Heart left ventricle (tissue), 16 donors: Measurements from ENCODE around the gene EVC2. TPM values are rescaled to one million over a fixed set of nuclear protein-coding genes. Genes with fewer than 3 reads are reported as not detected.

ENCODE experiments used
- ATAC-seq, 4 donors: fragments of 200-7000 bp; cut with Tn5 transposase; one replicate each; pipeline ENCODE4 v1.9.1; 2020 to 2022; ENCODE audit warnings: moderate library complexity in 4 of 4, mild to moderate bottlenecking in 3 of 4, moderate number of reproducible peaks in 1 of 4
- DNase-seq, 5 donors: peaks; one replicate each; pipeline ENCODE4 v3.0.0-alpha.2; 2020
- H3K27ac ChIP-seq, 12 donors: fragments of 200-600 bp; sonication (generic) in 4 of 12; one replicate each; pipeline versions ENCODE4 v1.5.0 to v1.8.0; 2016 to 2022; ENCODE audit warnings: mild to moderate bottlenecking in 2 of 12
- H3K27me3 ChIP-seq, 9 donors: fragments of 200-600 bp; sonication (generic) in 2 of 9; one replicate each; pipeline versions ENCODE4 v1.5.1 to v1.8.0; 2016 to 2022; ENCODE audit warnings: mild to moderate bottlenecking in 3 of 9
- H3K36me3 ChIP-seq, 9 donors: fragments of 200-600 bp; sonication (generic) in 2 of 9; one replicate each; pipeline versions ENCODE4 v1.5.0 to v1.8.0; 2018 to 2022; ENCODE audit warnings: mild to moderate bottlenecking in 2 of 9
- H3K4me1 ChIP-seq, 12 donors: fragments of 200-600 bp; sonication (generic) in 4 of 12; one replicate each; pipeline versions ENCODE4 v1.5.0 to v1.8.0; 2016 to 2022; ENCODE audit warnings: mild to moderate bottlenecking in 3 of 12
- H3K4me3 ChIP-seq, 12 donors: fragments of 200-600 bp; sonication (generic) in 4 of 12; one replicate each; pipeline versions ENCODE4 v1.5.0 to v1.8.0; 2017 to 2022; ENCODE audit warnings: mild to moderate bottlenecking in 9 of 12, moderate library complexity in 4 of 12
- H3K9me3 ChIP-seq, 12 donors: fragments of 200-600 bp; sonication (generic) in 4 of 12; one replicate each; pipeline versions ENCODE4 v1.5.0 to v1.8.0; 2016 to 2022; ENCODE audit warnings: mild to moderate bottlenecking in 1 of 12
- CTCF ChIP-seq, 12 donors: fragments of 200-600 bp; sonication (generic) in 4 of 12; IDR thresholded peaks; one replicate each; pipeline versions ENCODE4 v1.5.0 to v1.8.0; 2018 to 2022; ENCODE audit warnings: antibody characterized with exemption in 12 of 12, mild to moderate bottlenecking in 5 of 12
- POLR2A ChIP-seq, 2 donors: fragments of 450-650 bp; IDR thresholded peaks; one replicate each; pipeline ENCODE4 v1.6.1; 2017; ENCODE audit warnings: antibody characterized with exemption in 2 of 2, mild to moderate bottlenecking in 2 of 2, moderate library complexity in 2 of 2
- WGBS, 4 donors: extraction: QIAGEN DNeasy Blood & Tissue Kit in 2 of 4; methylation state at CpG; one replicate each; pipeline versions ENCODE4 v1.1.5 to v1.1.7; 2013 to 2018; 5-methylcytosine and 5-hydroxymethylcytosine counted together
- intact Hi-C, 10 donors: fragments of 100-400 bp; cut with DNase I; formaldehyde crosslinking; loops; one replicate each; pipeline versions ENCODE4 v1.11.1 to v1.14.2; 2022
- polyA plus RNA-seq, 2 donors: library from polyadenylated mRNA; stranded (reverse); fragments of 200-250 nt; gene quantifications; one replicate each; pipeline ENCODE4 v1.2.3, GENCODE V29; 2013
- total RNA-seq, 9 donors: library from RNA; depleted of rRNA in 2 of 9; stranded (reverse); fragments of >200 nt in 2 of 9; fragmentation: NEBNext Ultra II Directional in 3 of 9; extraction: Animal tissue kit (Norgen Biotek cat#: 25700) in 3 of 9; gene quantifications; one replicate each; pipeline versions ENCODE4 v1.1.0 to v1.2.4, GENCODE V29; 2016 to 2023
- donor health status: ischemic (EF 13 %, LVEDD 7.1; RV severe dilation, severe dysfunction).
- donor health status: healthy with polysubstance abuse.
- donor health status: DM: no; HTN: yes; CAD: no.
- donor health status: DM: no; HTN: no; CAD: no.
- donor health status: ischemic (EF 25% LVEDD 6.9; RV normal size, moderate dysfunction).
- donor health status: ischemic (EF 25% LVEDD 5.7; RV mildly dilated, moderate dysfunction).
- donor health status: healthy.
- donor health status: DM: yes; HTN: yes; CAD: no.
- donor health status: ischemic (EF 35%, LVEDD 5.7; RV mildly dilated, moderate dysfunction).
- donor health status: nonischemic (EF 11% LVEDD 7.7; RV severe dilation, severe dysfunction).
- donor health status: DM: yes; HTN: yes; CAD: no.
- donor health status: PGD.
- donor health status: ischemic (EF 29% LVEDD 5.4; RV normal size, mild dysfunction).
- donor health status: nonischemic (EF 23%, LVEDD 6.1; RV moderate dilation, normal function).

The EVC2 gene
- total and polyA plus RNA-seq, 11 donors = 0.46 to 3.1 (median 0.95) TPM

DNA sequence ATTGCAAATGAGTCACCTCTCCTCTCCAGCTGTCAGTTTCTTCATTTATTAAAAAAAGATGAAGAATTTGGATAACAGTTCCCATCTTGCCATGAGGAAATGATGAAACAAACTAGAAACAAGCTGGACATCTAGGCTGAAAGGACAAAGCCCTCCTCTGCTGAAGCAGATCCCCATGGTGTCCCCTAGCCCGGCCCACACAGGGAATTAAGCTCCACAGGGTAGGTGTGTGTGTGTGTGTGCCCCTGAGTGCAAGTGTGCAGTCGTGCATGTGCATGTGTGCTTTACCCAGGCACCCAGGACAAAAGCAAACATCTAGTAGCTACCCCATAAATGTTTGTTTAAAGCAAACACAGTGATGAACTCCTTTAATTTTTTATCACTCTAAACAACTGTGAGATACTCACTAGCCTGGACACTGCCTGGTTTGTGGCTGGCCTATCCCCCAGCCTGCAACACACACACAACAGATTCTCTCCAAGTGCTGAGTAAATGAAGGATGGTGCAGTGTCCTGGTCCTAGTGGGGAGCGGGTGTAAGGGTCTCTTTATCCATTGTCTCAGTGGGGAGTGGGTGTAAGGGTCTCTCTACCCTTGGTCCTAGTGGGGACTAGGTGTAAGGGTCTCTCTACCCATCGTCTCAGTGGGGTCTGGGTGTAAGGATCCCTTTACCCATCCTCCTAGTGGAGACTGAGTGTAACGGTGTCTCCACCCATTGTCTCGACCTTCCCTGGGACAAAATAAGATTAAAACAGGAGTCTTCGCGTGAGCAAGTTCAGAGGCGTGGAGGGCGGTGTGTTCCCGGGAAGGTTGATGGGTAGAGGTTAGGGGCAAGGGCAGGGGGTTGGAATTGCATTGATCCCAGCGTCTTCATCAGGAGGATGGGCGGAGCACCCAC lies 2.0 kb upstream of the EVC2 start:
- Histone ChIP-seq H3K27ac (peak overlapping the region in 11 of 12 donors; percentile 27 to 87 (median 50)), H3K4me3 (peak overlapping the region; percentile 3 to 75 (median 54)), H3K9me3 (peaks cover 0 to 11% (median 5%) of the 10 kb centered on the region in 12 donors), H3K36me3 (peaks cover 0 to 8% (median 0%) of the 10 kb centered on the region in 9 donors), H3K4me1 (peaks cover 0 to 44% (median 18%) of the 10 kb centered on the region in 12 donors), H3K27me3 (peaks cover 0 to 45% (median 8%) of the 10 kb centered on the region in 9 donors)
- DNase-seq (no peak), ATAC-seq (peak in 3 of 4 donors; percentile 7 to 22 (median 16))
- TF ChIP-seq CTCF (IDR thresholded peaks at IDR 0.05) = peak in 3 of 12 donors; percentile 21 to 30 (median 24)
- TF ChIP-seq POLR2A (IDR thresholded peaks at IDR 0.05) = no peak
- intact Hi-C loops = no loop called here
- 22 to 25% (median 24%) methylated on average over 13 of the region's 13 CpGs for WGBS, 4 donors

GRCh38 chr4:5709207-5709575 lies 832 bp upstream of the EVC2 start:
- 64 to 79% (median 69%) methylated on average over 8 of the region's 8 CpGs for WGBS, 4 donors
- Histone ChIP-seq H3K27ac (peak overlapping the region in 11 of 12 donors; percentile 39 to 87 (median 74)), H3K36me3 (no peaks in the 10 kb centered on the region), H3K27me3 (peaks cover 0 to 45% (median 8%) of the 10 kb centered on the region in 9 donors), H3K9me3 (peaks cover 0 to under 1% (median 0%) of the 10 kb centered on the region in 12 donors), H3K4me3 (peak overlapping the region in 8 of 12 donors; percentile 55 to 84 (median 71)), H3K4me1 (peaks cover 0 to 44% (median 18%) of the 10 kb centered on the region in 12 donors)
- no peak for ATAC-seq
- intact Hi-C loops = no loop called here
- no peak for DNase-seq
- TF ChIP-seq POLR2A (IDR thresholded peaks at IDR 0.05) (no peak), CTCF (IDR thresholded peaks at IDR 0.05) (no peak)

- Histone ChIP-seq H3K36me3 (no peaks in the 10 kb centered on the region), H3K27me3 (peaks cover 0 to 45% (median 8%) of the 10 kb centered on the region in 9 donors), H3K9me3 (no peaks in the 10 kb centered on the region), H3K27ac (peak overlapping the region; percentile 36 to 87 (median 70)), H3K4me1 (peaks cover 0 to 44% (median 18%) of the 10 kb centered on the region in 12 donors), H3K4me3 (peak overlapping the region; percentile 28 to 84 (median 68))
- TF ChIP-seq POLR2A (IDR thresholded peaks at IDR 0.05) (no peak), CTCF (IDR thresholded peaks at IDR 0.05) (no peak)
- WGBS, 4 donors = 6 to 11% (median 8%) methylated on average over 23 to 41 of the region's 41 CpGs
- ATAC-seq (peak in 2 of 4 donors; percentile 4 to 5), DNase-seq (peak in 1 of 5 donors; percentile 28)
- intact Hi-C loops = no loop called here
Observed at GRCh38 chr4:5707778-5708448, 446 bp downstream of the EVC2 start.

- Histone ChIP-seq H3K36me3 (no peaks in the 10 kb centered on the region), H3K27me3 (peaks cover 0 to 44% (median 8%) of the 10 kb centered on the region in 9 donors), H3K27ac (peak overlapping the region in 3 of 12 donors; percentile 74 to 82 (median 81)), H3K4me1 (peaks cover 0 to 44% (median 18%) of the 10 kb centered on the region in 12 donors), H3K9me3 (no peaks in the 10 kb centered on the region), H3K4me3 (peak overlapping the region in 10 of 12 donors; percentile 57 to 84 (median 70))
- TF ChIP-seq POLR2A (IDR thresholded peaks at IDR 0.05) (no peak), CTCF (IDR thresholded peaks at IDR 0.05) (no peak)
- DNase-seq = no peak
- 60 to 71% (median 62%) methylated on average over 5 of the region's 5 CpGs for WGBS, 4 donors
- ATAC-seq = no peak
- intact Hi-C loops = no loop called here
Observed at GRCh38 chr4:5707366-5707765, 993 bp downstream of the EVC2 start.
